Cardiac muscle cell (in vitro differentiated cells and primary cell): ENCODE measurements around the gene ZNF574. TPM values are rescaled to one million over a fixed set of nuclear protein-coding genes. Genes with fewer than 3 reads are reported as not detected.

ENCODE experiments used
- DNase-seq, 2 donors: peaks; one replicate each; pipeline versions ENCODE4 v3.0.0 to v3.0.0-alpha.2; 2010 to 2017; ENCODE audit warnings: low read depth in 1 of 2, low spot score in 1 of 2
- H3K27ac ChIP-seq: fragments of 200-600 bp; sonication (generic); 2 replicates; pipeline ENCODE4 v1.5.1; 2016
- H3K27me3 ChIP-seq: fragments of 200-600 bp; sonication (generic); 2 replicates; pipeline ENCODE4 v1.6.0; 2016; ENCODE audit warnings: control low read depth
- H3K36me3 ChIP-seq: fragments of 200-600 bp; sonication (generic); 2 replicates; pipeline ENCODE4 v1.5.1; 2016; ENCODE audit warnings: control low read depth
- H3K4me1 ChIP-seq: fragments of 200-600 bp; sonication (generic); 2 replicates; pipeline ENCODE4 v1.8.1; 2017; ENCODE audit warnings: low read depth, mild to moderate bottlenecking, mixed run types
- H3K4me3 ChIP-seq: fragments of 200-600 bp; sonication (generic); 2 replicates; pipeline ENCODE4 v1.5.1; 2016; ENCODE audit warnings: mild to moderate bottlenecking
- H3K9me3 ChIP-seq: fragments of 200-600 bp; sonication (generic); 2 replicates; pipeline ENCODE4 v1.5.1; 2017; ENCODE audit warnings: low read depth, mild to moderate bottlenecking, control low read depth
- CTCF ChIP-seq: IDR thresholded peaks from 2 replicates; pipeline ENCODE4 v1.5.1; 2012; ENCODE audit warnings: low read depth, mild to moderate bottlenecking, low read length
- polyA plus RNA-seq: library from polyadenylated mRNA; unstranded; fragments of >200 nt; fragmentation: Nextera tagmentation; extraction: Ambion mirVana; gene quantifications from 2 replicates; pipeline ENCODE4 v1.2.1, GENCODE V29; 2016
- total RNA-seq: library from RNA; depleted of rRNA; stranded (reverse); fragments of >200 nt; gene quantifications from 2 replicates; pipeline ENCODE4 v1.2.3, GENCODE V29; 2016

ZNF574 gene
- total RNA-seq = 29.2 and 36.2 TPM in 2 replicates
- 23.9 and 32.5 TPM in 2 replicates for polyA plus RNA-seq

GRCh38 chr19:42075616-42076379 lies at the start of gene ZNF574:
Gene ZNF574 (plus strand): TSS chr19:42076166. CDS start chr19:42078607, 2,441 bp downstream.
- no peak for TF ChIP-seq CTCF
- Histone ChIP-seq H3K36me3 (peaks cover 17% of the 10 kb centered on the region), H3K9me3 (no peaks in the 10 kb centered on the region), H3K27me3 (no peaks in the 10 kb centered on the region), H3K4me3 (peak within 1 kb of the TSS; percentile 73), H3K27ac (peak within 1 kb of the TSS; percentile 98), H3K4me1 (peaks cover 5% of the 10 kb centered on the region)
- DNase-seq = peak; percentile 100

- no peaks in the 10 kb centered on the region for H3K36me3 ChIP-seq
- H3K4me1 ChIP-seq = peaks cover 10% of the 10 kb centered on the region
- no peak overlapping the region for H3K4me3 ChIP-seq
- no peaks in the 10 kb centered on the region for H3K27me3 ChIP-seq
- H3K27ac ChIP-seq = no peak overlapping the region
- H3K9me3 ChIP-seq = no peaks in the 10 kb centered on the region
- TF ChIP-seq CTCF = peak; percentile 46
- DNase-seq = no peak
Observed at GRCh38 chr19:42028304-42029216, 47.4 kb upstream of the ZNF574 start.

- H3K27ac ChIP-seq = no peak overlapping the region
- no peaks in the 10 kb centered on the region for H3K9me3 ChIP-seq
- H3K27me3 ChIP-seq = no peaks in the 10 kb centered on the region
- TF ChIP-seq CTCF = no peak
- H3K4me1 ChIP-seq = no peaks in the 10 kb centered on the region
- H3K4me3 ChIP-seq = no peak overlapping the region
- no peaks in the 10 kb centered on the region for H3K36me3 ChIP-seq
- no peak for DNase-seq
Observed at GRCh38 chr19:42030645-42031440, 45.1 kb upstream of the ZNF574 start.

- no peaks in the 10 kb centered on the region for H3K9me3 ChIP-seq
- H3K4me3 ChIP-seq = no peak overlapping the region
- H3K4me1 ChIP-seq = no peaks in the 10 kb centered on the region
- no peak overlapping the region for H3K27ac ChIP-seq
- DNase-seq = peak in 1 of 2 donors; percentile 33
- TF ChIP-seq CTCF = no peak
- H3K36me3 ChIP-seq = no peaks in the 10 kb centered on the region
- H3K27me3 ChIP-seq = no peaks in the 10 kb centered on the region
Observed at GRCh38 chr19:42032431-42032830, 43.5 kb upstream of the ZNF574 start.

- H3K9me3 ChIP-seq = no peaks in the 10 kb centered on the region
- no peak overlapping the region for H3K4me3 ChIP-seq
- TF ChIP-seq CTCF = no peak
- no peaks in the 10 kb centered on the region for H3K4me1 ChIP-seq
- H3K36me3 ChIP-seq = no peaks in the 10 kb centered on the region
- H3K27me3 ChIP-seq = no peaks in the 10 kb centered on the region
- no peak for DNase-seq
- no peak overlapping the region for H3K27ac ChIP-seq
Observed at GRCh38 chr19:42033413-42033812, 42.6 kb upstream of the ZNF574 start.
